Measurements from ENCODE around the gene CASZ1. TPM values are rescaled to one million over a fixed set of nuclear protein-coding genes. Genes with fewer than 3 reads are reported as not detected.

The CASZ1 gene
- total and polyA plus RNA-seq, 10 of the 15 experiments (the other 5 are each of a cell fraction or from before 2014, with no cell fraction given), result 0.52 to 9.8 (median 3.7) TPM

DNA sequence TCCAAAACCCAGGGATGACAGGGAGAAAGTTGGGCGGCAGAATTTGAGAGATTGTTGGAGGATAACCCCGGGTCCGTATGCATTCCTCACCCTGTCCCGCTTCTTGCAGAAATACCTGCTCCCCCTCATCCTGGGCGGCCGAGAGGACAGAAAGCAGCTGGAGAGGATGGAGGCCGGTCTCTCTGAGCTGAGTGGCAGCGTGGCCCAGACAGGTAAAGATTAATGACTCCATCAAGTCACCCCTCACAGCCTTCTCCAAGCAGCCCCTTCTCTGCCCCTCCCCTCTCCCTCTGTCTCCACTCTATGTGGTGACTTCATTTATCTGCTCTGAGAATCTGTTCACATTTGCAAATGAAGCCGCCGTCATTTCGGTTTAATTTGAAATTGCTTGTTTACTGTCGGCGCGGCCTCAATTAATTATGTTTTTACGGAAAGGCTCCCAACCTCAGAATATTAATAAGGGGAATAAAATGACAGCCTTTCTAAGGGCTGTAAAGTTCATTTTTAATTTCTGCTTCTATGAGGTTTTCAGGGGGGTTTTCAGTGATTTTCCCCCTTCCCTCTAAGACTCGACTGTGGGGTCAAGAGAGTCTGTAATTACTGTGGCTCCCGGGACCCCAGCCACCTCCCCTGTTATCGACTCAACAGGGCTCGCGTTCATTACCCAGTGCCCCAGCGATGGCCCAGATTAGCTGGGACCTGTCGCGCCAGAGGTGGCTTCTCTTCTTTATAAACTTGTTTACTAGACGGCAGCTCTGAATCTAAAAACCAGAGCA lies 173.3 kb downstream of the CASZ1 start:
- no peak overlapping the region for H3K27ac ChIP-seq (ENCODE audit: control insufficient read depth, insufficient read depth)
- BruUV-seq (replicated peaks), result no TSS peak
- CTCF ChIA-PET, result no interaction called here
- no peak overlapping the region for H3K9ac ChIP-seq (ENCODE audit: control insufficient read depth, insufficient read depth, low read length)
- DNase-seq (ENCODE audit: low read depth, low spot score) (no peak), FAIRE-seq (no peak), ATAC-seq (no peak)
- H3K27me3 ChIP-seq (replicated peaks in 1 of 2; ENCODE audit: control insufficient read depth in 2 of 2, insufficient read depth in 2 of 2, low read length in 1 of 2), result no peaks in the 10 kb centered on the region
- in situ Hi-C loops (cut with MboI), result no loop called here
- no peak overlapping the region for H3K4me2 ChIP-seq (ENCODE audit: control insufficient read depth, insufficient read depth)
- H3K4me1 ChIP-seq (ENCODE audit: control insufficient read depth, insufficient read depth, low read length), result no peaks in the 10 kb centered on the region
- POLR2A ChIA-PET, result no interaction called here
- peaks cover 6 to 7% of the 10 kb centered on the region in 2 experiments; a peak in 3 of 4 replicates for H3K36me3 ChIP-seq (ENCODE audit: control insufficient read depth in 2 of 2, insufficient read depth in 2 of 2, low read length in 1 of 2)
- no peak overlapping the region for H3K4me3 ChIP-seq
- WGBS (ENCODE audit: insufficient coverage, insufficient replicate concordance, low lambda C conversion rate, missing lambda C conversion rate), result 95% methylated on average over 24 of the region's 24 CpGs
- H2AFZ ChIP-seq (ENCODE audit: control insufficient read depth, low read depth, low read length), result no peak overlapping the region
- SMC1A ChIA-PET (ENCODE audit: uncharacterized antibody, unreplicated experiment), result no interaction called here
- TF ChIP-seq JUND (IDR thresholded peaks at IDR 0.05; ENCODE audit: low read depth, low read length) (no peak), CBX5 (IDR thresholded peaks at IDR 0.05; ENCODE audit: low read depth) (no peak), PML (IDR thresholded peaks at IDR 0.05; ENCODE audit: low read length) (no peak), MTA2 (IDR thresholded peaks at IDR 0.05; ENCODE audit: low read depth) (no peak), ESRRA (IDR thresholded peaks at IDR 0.05; ENCODE audit: low read length) (no peak), RBBP5 (conservative IDR thresholded peaks at IDR 0.05) (no peak), TCF12 (IDR thresholded peaks at IDR 0.05; ENCODE audit: low read depth, low read length) (no peak)
- TF ChIP-seq, protein P1, sequence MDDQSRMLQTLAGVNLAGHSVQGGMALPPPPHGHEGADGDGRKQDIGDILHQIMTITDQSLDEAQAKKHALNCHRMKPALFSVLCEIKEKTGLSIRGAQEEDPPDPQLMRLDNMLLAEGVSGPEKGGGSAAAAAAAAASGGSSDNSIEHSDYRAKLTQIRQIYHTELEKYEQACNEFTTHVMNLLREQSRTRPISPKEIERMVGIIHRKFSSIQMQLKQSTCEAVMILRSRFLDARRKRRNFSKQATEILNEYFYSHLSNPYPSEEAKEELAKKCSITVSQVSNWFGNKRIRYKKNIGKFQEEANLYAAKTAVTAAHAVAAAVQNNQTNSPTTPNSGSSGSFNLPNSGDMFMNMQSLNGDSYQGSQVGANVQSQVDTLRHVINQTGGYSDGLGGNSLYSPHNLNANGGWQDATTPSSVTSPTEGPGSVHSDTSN (IDR thresholded peaks at IDR 0.05; ENCODE audit: insufficient replicate concordance, low read depth, low read length), result no peak
- TF ChIP-seq, protein P2, sequence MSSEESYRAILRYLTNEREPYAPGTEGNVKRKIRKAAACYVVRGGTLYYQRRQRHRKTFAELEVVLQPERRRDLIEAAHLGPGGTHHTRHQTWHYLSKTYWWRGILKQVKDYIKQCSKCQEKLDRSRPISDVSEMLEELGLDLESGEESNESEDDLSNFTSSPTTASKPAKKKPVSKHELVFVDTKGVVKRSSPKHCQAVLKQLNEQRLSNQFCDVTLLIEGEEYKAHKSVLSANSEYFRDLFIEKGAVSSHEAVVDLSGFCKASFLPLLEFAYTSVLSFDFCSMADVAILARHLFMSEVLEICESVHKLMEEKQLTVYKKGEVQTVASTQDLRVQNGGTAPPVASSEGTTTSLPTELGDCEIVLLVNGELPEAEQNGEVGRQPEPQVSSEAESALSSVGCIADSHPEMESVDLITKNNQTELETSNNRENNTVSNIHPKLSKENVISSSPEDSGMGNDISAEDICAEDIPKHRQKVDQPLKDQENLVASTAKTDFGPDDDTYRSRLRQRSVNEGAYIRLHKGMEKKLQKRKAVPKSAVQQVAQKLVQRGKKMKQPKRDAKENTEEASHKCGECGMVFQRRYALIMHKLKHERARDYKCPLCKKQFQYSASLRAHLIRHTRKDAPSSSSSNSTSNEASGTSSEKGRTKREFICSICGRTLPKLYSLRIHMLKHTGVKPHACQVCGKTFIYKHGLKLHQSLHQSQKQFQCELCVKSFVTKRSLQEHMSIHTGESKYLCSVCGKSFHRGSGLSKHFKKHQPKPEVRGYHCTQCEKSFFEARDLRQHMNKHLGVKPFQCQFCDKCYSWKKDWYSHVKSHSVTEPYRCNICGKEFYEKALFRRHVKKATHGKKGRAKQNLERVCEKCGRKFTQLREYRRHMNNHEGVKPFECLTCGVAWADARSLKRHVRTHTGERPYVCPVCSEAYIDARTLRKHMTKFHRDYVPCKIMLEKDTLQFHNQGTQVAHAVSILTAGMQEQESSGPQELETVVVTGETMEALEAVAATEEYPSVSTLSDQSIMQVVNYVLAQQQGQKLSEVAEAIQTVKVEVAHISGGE (CRISPR knock-in tag; IDR thresholded peaks at IDR 0.05), result no peak
- TF ChIP-seq, protein P3, sequence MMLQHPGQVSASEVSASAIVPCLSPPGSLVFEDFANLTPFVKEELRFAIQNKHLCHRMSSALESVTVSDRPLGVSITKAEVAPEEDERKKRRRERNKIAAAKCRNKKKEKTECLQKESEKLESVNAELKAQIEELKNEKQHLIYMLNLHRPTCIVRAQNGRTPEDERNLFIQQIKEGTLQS (IDR thresholded peaks at IDR 0.05; ENCODE audit: borderline replicate concordance, extremely low read depth, low read depth, low read length), result no peak
- H3K9me3 ChIP-seq (replicated peaks; ENCODE audit: control insufficient read depth, insufficient read depth, low read length), result no peaks in the 10 kb centered on the region
- intact Hi-C loops (cut with micrococcal nuclease; ENCODE audit: unreplicated experiment), result no loop called here
- H3K79me2 ChIP-seq (ENCODE audit: control insufficient read depth, insufficient read depth, low read length), result no peaks in the 10 kb centered on the region
- RAD21 ChIA-PET (ENCODE audit: unreplicated experiment), result no interaction called here
- H4K20me1 ChIP-seq (ENCODE audit: control insufficient read depth, insufficient read depth), result no peaks in the 10 kb centered on the region
